ENCODE results near the gene DUSP10.
A peak's percentile ranks its signal among the peaks of the same experiment; 100 is the strongest.

DUSP10 gene

GRCh38 chr1:221728037-221728505 lies 13.8 kb downstream of the DUSP10 start:
- DNase-seq = no peak

- no peak for DNase-seq
These were observed 14.5 kb downstream of the DUSP10 start for GRCh38 chr1:221727146-221728036.

GRCh38 chr1:221725735-221726672 lies 15.9 kb downstream of the DUSP10 start:
- no peak for DNase-seq

GRCh38 chr1:221724931-221725605 lies 16.8 kb downstream of the DUSP10 start:
- DNase-seq = no peak

GRCh38 chr1:221723848-221724236 lies 18.0 kb downstream of the DUSP10 start:
- DNase-seq = no peak

- DNase-seq = no peak
These were observed 18.7 kb downstream of the DUSP10 start for GRCh38 chr1:221723018-221723847.

- no peak for DNase-seq
These were observed 19.5 kb downstream of the DUSP10 start for GRCh38 chr1:221722254-221723017.

- DNase-seq = no peak
These were observed 21.3 kb downstream of the DUSP10 start for GRCh38 chr1:221720545-221720944.

- DNase-seq = no peak
These were observed 21.9 kb downstream of the DUSP10 start for GRCh38 chr1:221719987-221720386.

- DNase-seq = no peak
These were observed 22.7 kb downstream of the DUSP10 start for GRCh38 chr1:221719278-221719597.

GRCh38 chr1:221718381-221719277 lies 23.3 kb downstream of the DUSP10 start:
- no peak for DNase-seq

GRCh38 chr1:221717485-221717853 lies 24.4 kb downstream of the DUSP10 start:
- no peak for DNase-seq

GRCh38 chr1:221716713-221717484 lies 25.0 kb downstream of the DUSP10 start:
- no peak for DNase-seq

GRCh38 chr1:221715321-221716169 lies 26.3 kb downstream of the DUSP10 start:
- peak; percentile 37 for DNase-seq

GRCh38 chr1:221714227-221715152 lies 27.4 kb downstream of the DUSP10 start:
- no peak for DNase-seq

GRCh38 chr1:221712776-221713431 lies 29.0 kb downstream of the DUSP10 start:
- no peak for DNase-seq

- DNase-seq = no peak
These were observed 29.6 kb downstream of the DUSP10 start for GRCh38 chr1:221712198-221712684.
